ENCODE measurements around the gene NMRK1. TPM values are rescaled to one million over a fixed set of nuclear protein-coding genes. Genes with fewer than 3 reads are reported as not detected.

Gene NMRK1
- total RNA-seq, 1 donor = 8.6 TPM

DNA sequence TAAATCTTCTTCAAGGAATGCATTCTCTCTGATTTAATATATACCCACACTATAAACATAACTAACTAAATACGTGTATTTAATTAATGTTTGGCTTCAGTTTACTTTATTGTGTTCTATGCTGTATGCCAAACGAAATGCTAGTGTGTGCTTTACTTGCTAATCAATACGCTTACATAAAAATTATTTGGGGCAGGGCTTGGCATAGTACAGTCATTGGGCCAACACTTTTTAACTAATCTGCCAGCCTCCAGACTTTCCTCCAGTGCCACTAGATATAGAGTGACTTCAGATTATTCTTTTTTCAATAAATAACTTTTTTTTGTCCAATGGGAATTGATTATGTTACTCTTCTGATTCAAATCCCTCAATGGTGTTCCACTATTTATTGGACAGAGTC is 51.2 kb downstream of the NMRK1 start:
- DNase-seq (ENCODE audit: low read depth) = no peak
- no peak for TF ChIP-seq CTCF (IDR thresholded peaks at IDR 0.05; ENCODE audit: insufficient read depth, low read depth, low read length)
- no peak overlapping the region for H3K4me3 ChIP-seq (ENCODE audit: low read depth, low read length)

GRCh38 chr9:75033791-75034473 is 54.0 kb downstream of the NMRK1 start:
- DNase-seq (ENCODE audit: low read depth) = peak; percentile 24
- TF ChIP-seq CTCF (IDR thresholded peaks at IDR 0.05; ENCODE audit: insufficient read depth, low read depth, low read length) = no peak
- H3K4me3 ChIP-seq (ENCODE audit: low read depth, low read length) = no peak overlapping the region

- TF ChIP-seq CTCF (IDR thresholded peaks at IDR 0.05; ENCODE audit: insufficient read depth, low read depth, low read length) = no peak
- H3K4me3 ChIP-seq (ENCODE audit: low read depth, low read length) = peak overlapping the region; percentile 81
- peak; percentile 64 for DNase-seq (ENCODE audit: low read depth)
Observed at GRCh38 chr9:75027187-75028107, 60.5 kb downstream of the NMRK1 start.

- no peak overlapping the region for H3K4me3 ChIP-seq (ENCODE audit: low read depth, low read length)
- no peak for DNase-seq (ENCODE audit: low read depth)
- TF ChIP-seq CTCF (IDR thresholded peaks at IDR 0.05; ENCODE audit: insufficient read depth, low read depth, low read length) = no peak
Observed at GRCh38 chr9:75023846-75024245, 64.1 kb downstream of the NMRK1 start.

GRCh38 chr9:75019654-75020053 is 68.3 kb downstream of the NMRK1 start:
- no peak overlapping the region for H3K4me3 ChIP-seq (ENCODE audit: low read depth, low read length)
- TF ChIP-seq CTCF (IDR thresholded peaks at IDR 0.05; ENCODE audit: insufficient read depth, low read depth, low read length) = no peak

DNA sequence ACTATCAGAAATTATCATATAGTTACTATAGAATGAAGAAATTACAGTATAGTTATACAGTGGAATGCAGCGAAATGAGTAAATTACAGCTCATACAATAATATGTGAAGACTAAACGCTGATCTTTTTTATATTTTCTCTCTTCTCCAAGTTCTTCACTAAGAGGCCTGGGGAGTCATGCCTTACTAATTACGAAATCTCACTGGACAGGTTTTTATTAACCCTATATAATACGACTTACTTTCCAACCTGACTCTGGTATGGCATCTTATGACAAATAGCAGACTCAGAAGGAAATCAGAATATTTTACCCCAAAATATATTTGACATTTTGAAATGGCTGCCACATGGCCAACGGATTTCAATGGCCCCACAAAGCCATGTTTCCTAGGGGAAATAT is 68.9 kb downstream of the NMRK1 start:
- TF ChIP-seq CTCF (IDR thresholded peaks at IDR 0.05; ENCODE audit: insufficient read depth, low read depth, low read length) = no peak
- DNase-seq (ENCODE audit: low read depth) = no peak
- H3K4me3 ChIP-seq (ENCODE audit: low read depth, low read length) = no peak overlapping the region

More at GRCh38 chr9:75019654-75020053, 68.3 kb downstream of the NMRK1 start:
- no peak for DNase-seq (ENCODE audit: low read depth)
